OCI-LY3 (cell line): ENCODE measurements around the gene AGR2.

ENCODE experiments used
- CTCF ChIP-seq: fragments of 200-600, 300-600 bp; sonication (generic); IDR thresholded peaks from 2 replicates; pipeline ENCODE4 v1.5.1; 2014; ENCODE audit warnings: antibody characterized with exemption, low read length, low read depth
- EZH2phosphoT487 ChIP-seq: fragments of 200-600 bp; shearing (Covaris generic); IDR thresholded peaks from 2 replicates; pipeline ENCODE4 v1.6.1; 2018; ENCODE audit warnings: antibody characterized with exemption, mixed run types, low read depth

DNA sequence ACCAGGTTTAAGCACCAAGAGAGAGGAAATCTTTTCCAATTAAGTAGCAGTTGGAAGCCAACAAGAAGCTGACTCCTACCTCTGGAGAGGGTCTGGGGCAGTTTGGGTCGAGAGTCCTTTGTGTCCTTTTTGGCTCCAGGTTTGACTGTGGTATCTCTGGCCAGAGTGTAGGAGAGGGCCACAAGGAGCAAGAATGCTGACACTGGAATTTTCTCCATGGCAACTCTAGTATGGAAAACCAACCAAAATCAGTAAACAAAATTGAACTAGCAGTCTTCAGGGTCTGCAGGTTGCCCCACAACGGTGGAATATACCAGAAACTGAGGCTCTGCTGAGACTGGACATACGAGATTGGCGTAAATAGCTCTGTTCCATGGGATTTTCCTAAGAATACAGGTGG, 3.2 kb downstream of the AGR2 start:
- TF ChIP-seq CTCF (no peak), EZH2phosphoT487 (no peak)
